NCI-H526 treated with DMSO at 0.1 percent for 48 hours (cell line): Measurements from ENCODE around the gene SETBP1.

ENCODE experiments used
- DNase-seq: peaks from one replicate; lab custom pipeline; 2025; lab: John Stamatoyannopoulos, UW

The SETBP1 gene

DNA sequence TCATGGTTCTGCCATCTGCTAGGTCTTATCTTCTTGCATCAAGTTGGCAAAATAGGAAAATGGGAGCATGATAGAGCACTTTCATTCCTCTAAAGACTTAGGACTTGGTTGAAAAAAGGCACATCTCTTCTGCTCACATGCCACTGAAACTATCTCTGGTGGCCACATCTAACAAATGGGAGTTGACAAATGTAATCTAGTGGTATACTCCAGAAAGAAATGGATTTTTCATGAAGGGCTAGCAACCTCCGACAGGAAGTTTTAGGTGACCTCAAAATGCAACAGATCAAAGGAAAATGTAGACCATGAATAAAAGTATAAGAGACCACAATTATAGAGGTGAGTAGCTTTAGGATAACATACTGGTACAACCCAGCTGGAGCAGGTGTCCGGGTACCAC, 224.1 kb downstream of the SETBP1 start:
- DNase-seq, result no peak

DNA sequence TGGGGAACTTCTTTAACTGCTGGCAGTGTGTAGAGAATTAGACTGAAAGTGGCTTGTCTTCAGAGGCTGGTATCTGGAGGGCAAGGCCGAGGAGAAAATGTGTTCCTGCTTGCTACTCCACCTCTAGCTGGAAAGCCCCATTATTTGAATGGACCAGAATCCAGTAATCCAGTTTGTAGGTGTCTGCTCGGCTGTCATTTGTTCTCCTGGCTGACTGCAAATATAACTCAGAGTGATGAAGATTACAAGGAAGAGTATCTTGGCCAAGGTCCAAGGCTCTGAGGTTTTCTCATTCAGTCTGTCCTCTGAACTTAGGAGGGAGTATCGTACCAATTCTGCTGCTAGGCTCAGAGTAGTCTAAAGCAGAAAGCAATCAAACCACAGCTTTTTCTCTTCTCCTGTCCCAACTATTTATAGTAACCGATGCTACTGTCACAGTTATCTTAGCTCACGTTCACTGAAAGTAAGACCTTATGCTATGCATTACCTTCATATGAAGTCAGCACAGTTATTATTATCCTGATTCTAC, 228.6 kb downstream of the SETBP1 start:
- DNase-seq, result no peak

DNA sequence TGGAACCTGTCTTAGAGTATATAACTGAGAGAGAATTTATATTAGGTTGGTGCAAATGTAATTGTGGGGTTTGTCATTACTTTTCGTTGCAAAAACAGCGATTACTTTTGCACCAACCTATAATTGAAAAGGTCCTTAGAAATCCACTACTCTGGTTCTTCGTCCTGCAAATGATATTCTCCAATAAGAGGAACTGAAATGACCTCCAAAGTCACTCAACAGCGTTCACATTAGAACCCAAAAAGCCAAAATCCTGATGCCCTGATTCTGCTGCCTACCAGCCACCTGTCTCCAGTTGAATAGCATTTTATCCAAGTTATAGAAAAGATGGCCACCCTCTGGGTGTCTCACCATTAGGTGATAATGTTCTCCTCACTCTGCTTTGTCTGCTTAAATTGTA, 230.6 kb downstream of the SETBP1 start:
- DNase-seq, result no peak

DNA sequence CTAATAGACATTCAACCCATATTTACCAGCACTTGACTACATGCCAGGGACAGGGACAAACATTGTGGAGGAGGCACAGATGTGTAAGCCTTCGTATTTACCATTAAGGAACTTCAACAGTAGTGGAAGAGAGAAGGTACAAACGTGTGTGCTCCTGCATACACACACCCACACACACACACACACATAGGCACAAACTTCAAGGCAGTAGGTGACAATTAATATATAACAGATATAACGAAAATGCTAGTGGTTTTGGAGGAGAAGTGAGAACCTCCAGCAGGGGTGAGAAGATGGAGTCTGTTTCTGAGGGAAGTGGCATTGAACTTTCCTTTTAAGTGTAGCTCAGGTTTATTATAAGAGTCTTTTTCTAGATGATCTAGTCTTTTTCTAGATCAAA, 231.1 kb downstream of the SETBP1 start:
- DNase-seq, result no peak

DNA sequence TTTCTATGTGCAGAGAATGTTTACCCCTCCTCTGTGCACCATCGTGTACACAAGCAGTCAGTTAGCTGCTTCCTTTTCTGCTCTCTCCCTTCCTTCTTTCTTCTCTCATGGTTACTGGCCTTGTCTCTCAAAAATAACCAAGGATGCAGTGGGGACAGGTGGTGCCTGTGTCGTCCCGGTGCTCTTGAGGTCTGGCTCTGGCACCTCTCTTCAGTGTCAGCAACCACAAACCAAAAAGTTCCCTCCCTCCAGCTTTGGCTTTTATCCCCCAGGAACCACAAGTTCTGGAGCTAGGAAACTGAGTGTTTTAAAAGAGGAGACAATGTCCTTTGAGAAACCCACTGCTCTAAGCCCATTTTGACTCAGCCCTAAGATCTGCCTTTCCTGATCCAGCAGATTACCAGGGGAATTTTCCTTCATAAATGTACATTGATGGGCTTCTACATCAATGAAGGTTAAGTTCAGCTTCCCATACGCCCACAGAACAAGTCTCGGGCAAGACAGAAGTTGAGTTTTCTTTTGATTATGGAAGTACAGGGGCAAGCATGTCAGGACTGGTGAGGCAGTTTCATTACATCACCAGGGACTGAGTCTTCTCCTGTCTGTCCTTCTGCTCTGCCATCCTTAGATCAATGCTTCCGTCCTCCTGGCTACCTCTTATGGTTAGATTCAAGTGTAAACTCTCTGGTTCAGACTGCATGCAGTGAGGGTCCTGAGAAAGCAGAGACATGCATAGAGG, 232.2 kb downstream of the SETBP1 start:
- no peak for DNase-seq

DNA sequence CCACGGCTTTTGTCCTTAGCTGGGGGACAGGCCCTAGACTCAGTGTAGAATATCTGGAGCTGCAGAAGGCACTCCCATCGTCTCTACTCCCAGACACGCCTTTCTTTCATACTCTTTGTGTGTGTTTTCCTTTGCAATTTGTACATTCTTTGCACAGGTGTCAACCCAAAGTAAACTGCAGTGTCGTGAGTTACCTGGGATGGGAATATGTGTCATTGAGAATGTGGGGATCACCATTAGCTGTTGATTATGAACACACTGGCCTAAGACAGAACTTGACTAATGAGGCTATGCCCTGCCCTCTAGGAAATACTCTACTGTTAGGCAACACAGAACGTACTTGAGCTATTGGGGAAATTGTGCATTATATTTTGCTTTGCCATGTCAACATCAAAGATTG, 233.3 kb downstream of the SETBP1 start:
- DNase-seq, result no peak

DNA sequence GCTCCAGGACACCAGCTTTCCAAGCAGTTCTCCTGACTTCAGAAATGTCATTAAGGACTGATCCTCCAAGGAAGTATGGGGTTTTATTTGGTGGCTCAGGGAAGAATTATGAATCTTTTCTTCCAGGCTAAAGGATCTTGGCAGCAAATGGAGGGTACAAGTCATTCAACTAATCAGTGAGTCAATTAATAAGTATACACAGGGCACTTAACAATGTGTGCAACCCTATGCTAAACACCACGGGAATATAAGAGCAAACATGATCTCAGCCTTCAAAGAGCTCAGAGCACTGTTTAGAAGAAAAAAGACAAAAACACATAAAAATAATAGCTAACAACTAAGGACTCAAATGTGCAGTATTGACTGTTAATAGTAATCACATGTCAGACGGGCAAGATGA, 234.5 kb downstream of the SETBP1 start:
- no peak for DNase-seq

DNA sequence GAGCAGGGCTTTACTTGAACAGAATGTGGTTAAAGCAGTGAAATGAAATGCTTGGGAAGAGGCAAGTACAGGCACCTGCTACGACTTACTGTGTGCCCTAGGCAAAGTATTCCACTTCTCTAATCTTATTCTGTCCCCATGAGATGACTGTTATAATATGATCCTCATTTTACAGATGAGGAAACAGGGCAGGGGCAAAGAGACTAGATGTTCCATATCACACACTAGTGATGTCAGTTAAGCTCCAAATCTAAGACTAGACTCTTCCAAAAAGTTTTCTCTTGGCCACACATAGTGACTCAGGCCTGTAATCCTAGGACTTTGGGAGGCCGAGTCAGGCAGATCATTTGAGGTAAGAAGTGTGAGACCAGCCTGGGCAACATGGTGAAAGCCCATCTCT, 235.0 kb downstream of the SETBP1 start:
- DNase-seq, result no peak

DNA sequence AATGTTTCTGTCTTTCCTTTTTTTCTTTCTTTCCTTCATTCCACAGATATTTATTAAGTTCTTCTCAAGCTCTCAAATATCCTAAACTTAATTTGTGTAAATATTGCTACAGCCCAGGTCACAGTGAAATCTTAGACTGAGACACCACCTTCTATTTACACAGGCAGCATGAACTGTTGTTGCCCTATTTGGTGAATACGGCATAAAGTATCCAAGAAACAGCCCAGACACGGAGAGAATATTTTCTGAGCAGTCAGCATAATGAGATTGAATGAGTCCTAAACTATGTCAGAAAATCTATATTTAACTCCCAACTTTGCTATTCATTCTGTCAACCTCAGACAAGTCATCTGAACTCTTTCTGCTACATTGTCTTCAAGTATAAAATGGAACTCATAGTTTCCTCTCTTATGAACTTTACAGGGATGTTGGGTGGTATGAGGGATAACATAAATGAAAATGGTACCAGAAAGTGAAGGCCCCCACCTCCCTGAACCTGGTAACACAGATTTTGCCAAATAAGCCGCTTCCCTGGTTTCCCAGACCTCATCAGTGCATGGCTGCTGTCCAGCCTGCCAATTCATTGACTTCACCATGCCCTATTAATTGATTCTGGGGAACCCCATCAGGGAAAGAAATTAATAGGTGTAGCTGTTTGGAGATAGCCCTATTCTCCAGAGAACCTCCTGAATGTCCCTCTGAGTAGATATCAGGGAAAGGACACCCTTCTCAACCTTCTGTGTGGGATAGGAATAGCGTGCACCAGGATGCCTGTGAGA, 235.9 kb downstream of the SETBP1 start:
- no peak for DNase-seq

DNA sequence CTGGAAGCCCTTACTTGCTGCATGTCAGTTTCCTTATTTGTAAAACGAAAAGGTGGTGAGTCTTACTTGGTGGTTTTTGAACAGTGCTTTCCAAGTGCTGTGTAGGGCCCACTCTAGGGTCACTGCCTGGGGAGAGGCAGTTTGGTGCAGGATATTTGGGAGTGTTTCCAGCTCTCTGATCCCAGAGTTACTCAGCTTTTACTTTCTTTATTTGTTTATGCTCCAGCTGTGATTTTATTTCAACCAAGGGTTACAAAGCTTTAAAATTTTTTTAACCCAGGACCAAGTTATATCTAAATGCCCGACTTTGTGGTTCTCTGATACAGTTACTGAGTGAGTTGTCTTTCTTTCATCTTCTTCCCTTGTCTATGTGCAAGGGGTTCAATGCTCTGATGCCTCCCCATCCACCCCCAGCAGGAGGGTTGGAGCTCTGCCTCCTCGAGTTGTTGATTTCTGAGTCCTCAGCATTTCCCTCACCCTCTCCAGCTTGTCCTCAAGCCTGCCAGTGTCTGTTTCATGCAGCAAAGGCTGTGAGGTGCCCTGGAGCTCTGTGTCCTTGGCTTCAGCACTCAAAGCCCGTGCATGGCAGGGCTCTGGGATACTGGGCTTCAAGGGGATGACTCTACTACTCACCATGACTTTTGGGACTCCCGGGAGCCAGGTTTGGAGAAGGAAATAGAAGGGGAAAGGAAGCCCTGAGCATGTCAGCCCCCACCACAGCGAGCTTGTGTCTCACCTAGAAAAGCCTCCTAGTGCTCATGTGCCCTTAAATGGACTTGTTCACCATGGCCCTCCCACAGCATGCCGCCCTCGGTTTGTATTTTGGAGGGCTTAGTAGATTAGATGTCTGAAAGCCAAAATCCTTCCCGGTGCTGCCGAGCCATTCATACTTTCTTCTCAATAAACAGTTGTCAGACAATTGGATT, 236.8 kb downstream of the SETBP1 start:
- no peak for DNase-seq

DNA sequence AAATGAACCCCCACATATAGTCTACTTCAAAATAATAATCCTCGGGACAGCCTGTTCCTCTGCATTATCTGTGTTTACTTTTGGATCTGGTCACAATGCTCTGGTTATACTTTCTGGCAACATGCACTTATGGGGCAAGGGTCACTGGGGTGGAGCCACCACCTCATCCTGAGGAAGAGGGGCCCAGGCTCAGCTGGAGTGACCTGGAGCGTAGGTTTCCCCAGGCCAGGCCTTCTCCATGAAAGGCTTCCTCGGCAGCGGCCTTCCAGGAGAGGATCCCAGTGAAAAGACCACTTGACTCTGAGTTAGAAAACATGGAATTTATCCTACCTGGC, 237.4 kb downstream of the SETBP1 start:
- no peak for DNase-seq

DNA sequence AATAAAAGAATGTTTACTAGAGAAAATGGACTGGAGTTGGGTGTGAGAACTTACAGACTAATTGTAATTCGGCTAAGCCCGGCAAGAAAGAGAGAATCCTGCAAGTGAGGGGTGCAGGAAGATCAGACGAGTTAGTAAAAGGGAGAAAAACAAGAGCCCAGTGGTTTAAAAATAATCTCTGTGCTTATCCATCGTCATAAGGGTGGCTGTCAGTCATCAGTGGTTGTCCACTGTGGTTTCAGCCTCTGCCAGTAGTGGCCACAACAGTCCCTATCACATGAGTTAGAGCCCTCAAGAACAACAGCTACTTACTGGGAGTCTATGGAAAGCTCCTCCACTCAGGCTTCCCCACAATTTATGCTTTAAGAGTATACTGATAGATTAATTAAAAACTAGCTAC, 239.8 kb downstream of the SETBP1 start:
- no peak for DNase-seq

DNA sequence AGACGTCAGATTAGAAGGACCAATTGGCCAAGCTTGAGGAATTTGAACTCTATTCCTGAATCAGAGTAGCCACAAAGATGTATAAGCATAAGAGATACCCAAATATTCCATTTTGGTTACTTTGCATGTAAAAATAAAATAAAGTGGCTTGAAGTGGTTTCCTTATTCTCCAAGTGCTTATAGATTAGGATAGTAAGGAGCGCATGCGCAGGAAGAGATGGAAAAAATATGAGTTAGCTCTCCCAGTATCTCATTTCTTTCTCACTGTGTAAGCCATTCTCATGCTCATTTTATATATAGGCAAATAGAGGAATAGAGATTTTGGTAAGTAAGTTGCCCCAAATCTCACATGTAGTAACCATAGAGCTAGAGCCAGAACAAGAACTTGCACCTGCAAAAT, 241.3 kb downstream of the SETBP1 start:
- no peak for DNase-seq

DNA sequence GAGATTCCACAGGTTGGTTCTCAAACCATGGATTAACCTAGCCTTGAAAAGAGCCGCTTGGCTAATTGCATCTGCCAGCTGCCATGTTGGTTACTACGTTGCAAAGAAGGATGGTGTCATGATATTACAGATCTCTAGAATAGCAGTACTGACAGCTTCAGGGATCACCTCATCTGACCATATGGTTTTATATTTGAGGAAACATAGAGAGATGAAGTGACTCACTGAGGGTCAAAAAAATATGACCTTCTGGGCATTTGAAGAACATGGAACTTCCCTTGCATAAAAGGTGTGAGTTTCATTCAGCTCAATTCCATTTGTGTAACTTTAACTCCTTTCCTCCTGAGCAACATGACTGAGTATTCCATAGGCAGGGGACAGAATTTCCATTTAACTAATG, 242.3 kb downstream of the SETBP1 start:
- DNase-seq, result no peak

DNA sequence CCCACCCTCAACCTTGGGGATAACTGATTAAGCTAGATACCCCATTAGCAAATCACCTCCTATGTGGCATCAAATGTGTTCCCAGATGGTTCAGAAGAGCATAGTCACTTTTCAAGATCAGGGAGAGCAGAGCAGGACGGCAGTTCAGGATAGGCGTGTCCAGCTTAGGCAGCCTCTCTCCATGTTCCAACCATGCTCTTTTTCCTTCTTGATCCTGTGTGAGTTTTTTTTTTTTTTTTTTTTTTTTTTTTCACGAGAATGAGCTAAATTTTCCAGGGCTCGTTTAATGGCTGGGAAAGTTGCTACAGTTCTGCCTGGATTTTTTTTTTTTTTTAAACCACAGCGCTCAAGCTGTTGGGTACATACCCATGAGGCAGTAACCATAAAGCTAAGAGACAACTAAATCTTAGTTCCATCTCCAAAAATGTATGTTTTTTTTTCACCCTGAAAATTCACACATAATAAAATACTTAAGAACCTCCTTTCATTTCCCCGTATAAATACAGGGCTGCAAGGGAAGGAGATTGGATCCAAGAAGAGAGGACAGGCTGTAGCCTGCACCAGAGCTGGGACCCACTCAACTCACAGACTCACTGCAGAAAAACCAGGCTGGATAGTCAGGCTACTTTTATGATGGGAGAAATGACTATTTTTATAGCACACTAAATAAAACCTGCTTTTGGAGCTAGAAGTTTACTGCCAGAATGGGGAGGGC, 244.3 kb downstream of the SETBP1 start:
- no peak for DNase-seq

DNA sequence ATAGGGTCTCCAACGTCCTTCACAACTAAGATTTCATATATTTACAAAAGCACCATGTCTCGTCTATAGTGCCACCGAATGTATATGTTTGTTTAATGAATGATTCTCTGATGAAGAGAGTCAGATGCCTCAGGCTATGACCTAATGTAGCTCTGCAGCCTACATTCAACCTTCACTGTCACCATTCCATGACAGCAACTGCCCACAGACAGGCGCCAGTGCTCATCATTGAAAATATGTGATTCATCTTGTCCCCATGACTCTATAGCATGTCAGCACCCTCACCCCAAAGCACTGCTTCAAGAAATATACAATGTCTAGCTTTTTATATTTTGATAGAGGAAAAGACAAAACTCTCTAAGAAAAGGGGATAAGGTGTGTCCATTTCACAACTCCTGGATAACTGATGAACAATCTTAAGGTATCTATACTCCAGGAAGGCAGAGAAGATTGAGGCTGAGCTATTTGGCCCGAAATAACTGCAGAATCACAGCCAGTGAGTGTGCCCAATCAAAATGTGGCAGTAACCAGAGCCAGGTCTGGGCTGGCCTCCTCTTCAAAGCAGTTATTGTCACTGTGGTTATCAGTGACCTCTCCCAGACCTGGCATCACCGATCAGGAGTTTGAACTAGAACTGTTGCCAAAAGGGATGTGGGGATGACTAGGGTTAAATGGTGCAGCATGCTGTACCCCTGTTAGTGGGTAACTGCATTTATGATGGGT, 246.6 kb downstream of the SETBP1 start:
- no peak for DNase-seq

DNA sequence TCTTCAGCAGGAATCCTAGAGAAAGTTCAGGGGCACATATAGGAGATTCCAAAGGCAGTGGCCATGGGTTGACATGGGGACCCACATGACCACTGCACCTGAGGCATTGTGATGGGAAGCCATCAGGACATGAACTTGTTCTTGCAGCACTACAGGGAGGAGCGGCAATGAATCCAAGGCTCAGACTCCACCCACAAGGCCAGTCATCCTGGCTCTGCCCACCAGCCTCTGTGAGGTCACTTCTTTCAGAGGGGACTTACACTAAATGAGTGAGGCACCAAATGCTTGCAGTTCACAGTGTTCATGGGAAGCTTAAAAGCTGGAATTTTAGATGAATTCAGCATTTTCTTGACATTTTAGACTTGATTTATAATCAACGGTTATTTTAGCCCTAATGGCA, 254.2 kb downstream of the SETBP1 start:
- DNase-seq, result no peak

DNA sequence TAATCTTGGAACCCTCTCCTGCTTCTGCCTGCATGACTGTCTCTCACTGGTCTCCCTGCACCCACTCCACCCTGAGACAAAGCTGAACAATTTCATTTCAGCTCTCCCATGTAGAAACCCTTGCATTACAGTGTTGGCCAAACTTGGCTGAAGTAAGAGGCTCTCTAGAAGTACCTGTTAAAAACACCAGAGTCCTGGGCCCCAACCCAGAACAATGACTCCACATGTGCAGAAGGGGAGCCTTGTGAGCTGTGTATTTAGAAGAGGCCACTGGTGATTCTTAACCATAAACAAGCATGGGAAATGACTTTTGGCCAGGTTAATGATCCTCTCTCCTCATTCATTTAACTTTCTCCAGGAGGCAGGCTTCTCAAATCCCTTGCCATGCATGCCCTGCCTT, 254.8 kb downstream of the SETBP1 start:
- DNase-seq, result no peak

DNA sequence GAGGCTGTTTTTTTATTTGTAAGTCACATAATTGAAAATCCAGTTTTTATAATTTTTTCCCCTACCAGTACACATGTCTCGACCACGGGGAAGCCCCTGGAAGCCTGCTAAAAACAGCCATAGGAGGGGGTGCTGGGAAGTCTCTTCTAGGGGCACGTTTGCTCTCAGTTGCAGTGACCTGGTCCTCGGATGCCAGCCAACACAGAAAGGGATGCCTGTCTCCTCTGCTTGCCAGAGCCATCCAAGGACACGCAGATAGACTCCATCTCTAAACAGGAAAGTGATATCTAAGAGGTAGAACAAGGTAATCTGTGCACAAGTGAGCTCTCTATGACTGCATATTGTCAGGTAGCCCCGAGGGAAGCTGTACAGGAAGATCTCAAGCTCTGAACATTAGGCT, 255.8 kb downstream of the SETBP1 start:
- no peak for DNase-seq

DNA sequence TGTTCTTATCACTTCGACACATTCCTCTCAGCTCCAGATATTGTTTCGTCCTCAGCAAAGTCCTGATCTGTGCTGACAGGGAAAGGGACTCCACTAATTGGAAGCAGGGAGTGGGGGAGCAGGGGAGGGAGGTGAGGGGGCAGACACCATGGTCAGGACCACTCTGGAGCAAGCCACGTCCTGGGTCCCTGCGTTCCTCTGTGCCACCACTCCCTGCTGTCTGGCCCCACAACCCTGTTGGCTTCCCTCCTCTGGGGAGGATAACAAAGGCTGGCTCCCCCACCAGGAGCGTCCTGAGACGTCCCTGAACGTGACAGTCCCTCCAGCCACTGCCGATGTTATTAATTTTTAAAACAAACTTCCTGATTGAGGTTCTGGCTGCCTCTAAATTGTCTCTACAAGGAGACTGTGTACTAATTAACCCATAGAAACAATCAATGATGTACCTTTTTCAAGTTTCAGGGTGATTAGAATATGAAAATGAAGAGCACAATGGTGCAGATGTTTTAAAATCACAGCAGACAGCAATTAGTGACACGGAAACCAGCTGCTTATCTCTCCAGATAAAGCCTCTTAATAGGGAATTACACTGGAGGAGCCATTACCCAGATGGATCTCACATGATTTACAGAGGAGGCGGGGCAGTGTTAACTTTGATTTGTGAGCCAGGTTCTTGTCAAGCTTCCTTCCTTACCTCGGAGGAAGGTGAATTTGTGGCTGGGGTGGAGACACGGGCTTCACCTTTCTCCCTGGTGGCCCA, 257.5 kb downstream of the SETBP1 start:
- DNase-seq, result peak; percentile 2
